SK-N-SH (cell line): ENCODE measurements around the gene CNTNAP2. TPM values are rescaled to one million over a fixed set of nuclear protein-coding genes. Genes with fewer than 3 reads are reported as not detected.

ENCODE experiments used
- CTCF ChIA-PET: fragments of 300-600, 350-600 bp; formaldehyde crosslinking; extraction: SDS; loops from one replicate; lab custom pipeline; 2021; lab: Yijun Ruan, JAX
- POLR2A ChIA-PET: fragments of 350-600 bp; sonication (Branson Sonifier 250); formaldehyde crosslinking; extraction: SDS; loops from one replicate; lab custom pipeline; 2020; ENCODE audit warnings: antibody characterized with exemption, inconsistent platforms; lab: Yijun Ruan, JAX
- DNase-seq: peaks from one replicate; pipeline ENCODE4 v3.0.0; 2012
- H2AFZ ChIP-seq: fragments of 200-600 bp; sonication (generic); 2 replicates; pipeline ENCODE4 v1.8.1; 2016; ENCODE audit warnings: antibody characterized with exemption, mild to moderate bottlenecking, low read depth
- H3F3A ChIP-seq: fragments of 200-600 bp; sonication (generic); replicated peaks from 2 replicates; pipeline ENCODE3; 2016; ENCODE audit warnings: antibody characterized with exemption, mild to moderate bottlenecking; ENCODE audit not compliant: insufficient read depth
- H3K27ac ChIP-seq, 2 experiments: fragments of 200-500 bp in 1 of 2; fragments of 200-600 bp in 1 of 2; sonication (Bioruptor generic) in 1 of 2; sonication (generic), shearing (Covaris generic) in 1 of 2; 2 replicates each; pipeline versions ENCODE4 v1.5.1 to v1.6.1; 2014 to 2016; ENCODE audit warnings: low read depth in 2 of 2, inconsistent platforms in 1 of 2, low read length in 1 of 2, mild to moderate bottlenecking in 1 of 2, mixed read lengths in 1 of 2
- H3K27me3 ChIP-seq: fragments of 200-600 bp; sonication (generic), shearing (Covaris generic); 2 replicates; pipeline ENCODE4 v1.6.1; 2016; ENCODE audit warnings: mixed run types; ENCODE audit not compliant: insufficient read depth
- H3K36me3 ChIP-seq, 2 experiments: fragments of 200-500 bp in 1 of 2; fragments of 200-600 bp in 1 of 2; sonication (Bioruptor generic) in 1 of 2; sonication (generic) in 1 of 2; replicated peaks in 1 of 2; 2 replicates each; pipeline versions ENCODE3 to v1.5.1; 2014 to 2016; ENCODE audit warnings: low read length in 1 of 2, mild to moderate bottlenecking in 1 of 2; ENCODE audit not compliant: insufficient read depth in 2 of 2, control insufficient read depth in 1 of 2
- H3K4me1 ChIP-seq, 2 experiments: fragments of 200-500 bp in 1 of 2; fragments of 200-600 bp in 1 of 2; sonication (Bioruptor generic) in 1 of 2; sonication (generic), shearing (Covaris generic) in 1 of 2; 2 replicates each; pipeline versions ENCODE4 v1.5.1 to v1.6.1; 2014 to 2016; ENCODE audit warnings: low read depth in 1 of 2, low read length in 1 of 2, mixed run types in 1 of 2; ENCODE audit not compliant: insufficient read depth in 2 of 2, control insufficient read depth in 1 of 2
- H3K4me2 ChIP-seq: fragments of 200-600 bp; sonication (generic), shearing (Covaris generic); 2 replicates; pipeline ENCODE4 v1.6.1; 2017; ENCODE audit warnings: mixed run types
- H3K4me3 ChIP-seq, 2 experiments: fragments of 200-500 bp in 1 of 2; fragments of 200-600 bp in 1 of 2; sonication (Bioruptor generic) in 1 of 2; sonication (generic), shearing (Covaris generic) in 1 of 2; 2 replicates each; pipeline versions ENCODE4 v1.5.1 to v1.8.1; 2014 to 2016; ENCODE audit warnings: low read depth in 2 of 2, inconsistent platforms in 1 of 2, low read length in 1 of 2, mild to moderate bottlenecking in 1 of 2, mixed read lengths in 1 of 2, moderate library complexity in 1 of 2
- H3K79me2 ChIP-seq: fragments of 200-600 bp; sonication (generic); 2 replicates; pipeline ENCODE4 v1.8.1; 2017; ENCODE audit warnings: mild to moderate bottlenecking; ENCODE audit not compliant: insufficient read depth
- H3K9ac ChIP-seq: fragments of 200-600 bp; sonication (generic); 2 replicates; pipeline ENCODE4 v1.6.1; 2017; ENCODE audit warnings: mixed run types
- H3K9me2 ChIP-seq: fragments of 200-600 bp; sonication (generic); 2 replicates; pipeline ENCODE4 v1.6.1; 2017; ENCODE audit warnings: mixed run types
- H3K9me3 ChIP-seq: fragments of 200-600 bp; sonication (generic); 2 replicates; pipeline ENCODE4 v1.6.1; 2017; ENCODE audit warnings: mixed run types, mild to moderate bottlenecking, moderate library complexity
- H4K20me1 ChIP-seq: fragments of 200-600 bp; sonication (generic); 2 replicates; pipeline ENCODE4 v1.6.1; 2017; ENCODE audit warnings: mild to moderate bottlenecking, mixed run types; ENCODE audit not compliant: insufficient read depth
- EP300 ChIP-seq, 2 experiments: IDR thresholded peaks; 2 replicates each; pipeline versions ENCODE4 v1.4.0 to v1.6.1; 2012; ENCODE audit warnings: borderline replicate concordance in 1 of 2, low read depth in 1 of 2, low read length in 1 of 2
- GATA2 ChIP-seq: sonication (generic); formaldehyde crosslinking; IDR thresholded peaks from 2 replicates; pipeline ENCODE4 v1.5.0; 2020; ENCODE audit warnings: mild to moderate bottlenecking, missing genetic modification reagents
- MEF2A ChIP-seq: IDR thresholded peaks from 2 replicates; pipeline ENCODE4 v1.4.0; 2012; ENCODE audit warnings: low read depth, borderline replicate concordance
- POLR2AphosphoS5 ChIP-seq: IDR thresholded peaks from 2 replicates; pipeline ENCODE4 v1.6.1; 2012; ENCODE audit warnings: low read depth, low read length
- RCOR1 ChIP-seq: fragments of 150-350 bp; IDR thresholded peaks from 2 replicates; pipeline ENCODE4 v1.6.1; 2017; ENCODE audit warnings: antibody characterized with exemption, low read length
- RXRA ChIP-seq: IDR thresholded peaks from 2 replicates; pipeline ENCODE4 v1.4.0; 2012; ENCODE audit warnings: low read depth, mild to moderate bottlenecking, borderline replicate concordance
- WGBS: methylation state at CpG from one replicate; pipeline ENCODE4 v1.1.6; 2017; ENCODE audit warnings: low lambda C conversion rate; 5-methylcytosine and 5-hydroxymethylcytosine counted together
- polyA plus RNA-seq, 3 experiments: library from polyadenylated mRNA; depleted of rRNA; stranded (reverse); fragments of >200 nt; gene quantifications; 2 replicates each; pipeline ENCODE4 v1.2.3, GENCODE V29; 2012
- TF ChIP-seq, protein P1 (sequence below): IDR thresholded peaks from 2 replicates; pipeline ENCODE4 v1.4.0; 2012; ENCODE audit warnings: low read depth
- TF ChIP-seq, protein P2 (sequence below): fragments of 150-350 bp; IDR thresholded peaks from 2 replicates; pipeline ENCODE4 v1.6.1; 2016; ENCODE audit warnings: mild to moderate bottlenecking, low read depth, low read length
- TF ChIP-seq, protein P3 (sequence below): IDR thresholded peaks from 2 replicates; pipeline ENCODE4 v1.4.0; 2012; ENCODE audit warnings: low read depth, borderline replicate concordance
- TF ChIP-seq, protein P4 (sequence below): fragments of 150-350 bp; IDR thresholded peaks from 2 replicates; pipeline ENCODE4 v1.6.1; 2017; ENCODE audit warnings: antibody characterized with exemption, low read length, low read depth, borderline replicate concordance
- TF ChIP-seq, protein P5 (sequence below): IDR thresholded peaks from 2 replicates; pipeline ENCODE4 v1.4.0; 2012; ENCODE audit warnings: low read depth, borderline replicate concordance

CNTNAP2 gene
- polyA plus RNA-seq, 1 of the 3 experiments (the other 2 are of a cell fraction), result 3.4 TPM

DNA sequence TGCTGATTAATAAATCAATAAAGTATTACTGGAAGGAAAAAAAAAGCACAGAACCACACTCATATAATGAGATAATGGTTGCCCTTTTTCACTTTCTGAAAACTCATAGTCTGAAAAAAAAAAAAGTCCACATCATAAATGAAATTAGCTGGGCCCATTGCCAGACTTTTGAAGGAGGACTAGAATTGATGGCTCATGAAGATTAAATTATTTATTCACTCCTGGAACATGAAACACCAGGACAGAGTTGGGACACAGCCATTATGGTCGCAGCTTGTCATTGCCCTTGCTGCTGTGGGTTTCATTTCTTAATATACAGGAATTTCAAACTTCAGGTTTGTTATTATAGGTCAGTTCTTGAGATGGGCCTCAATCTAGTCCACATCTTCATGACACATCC lies 91.9 kb downstream of the CNTNAP2 start:
- ChIA-PET CTCF (no interaction called here), POLR2A (no interaction called here)
- 20% methylated on average over 1 of the region's 1 CpG for WGBS
- Histone ChIP-seq H2AFZ (no peak overlapping the region), H3K4me1 (peaks cover 0 to 5% of the 10 kb centered on the region in 2 experiments; a peak in 2 of 4 replicates), H3K9ac (no peak overlapping the region), H4K20me1 (no peaks in the 10 kb centered on the region), H3K36me3 (no peaks in the 10 kb centered on the region), H3K4me2 (no peak overlapping the region), H3K79me2 (no peaks in the 10 kb centered on the region), H3K4me3 (no peak overlapping the region), H3K9me2 (no peaks in the 10 kb centered on the region), H3F3A (no peaks in the 10 kb centered on the region), H3K9me3 (no peaks in the 10 kb centered on the region), H3K27ac (peak overlapping the region in 1 of 2 experiments; percentile 16; a peak in 1 of 4 replicates), H3K27me3 (no peaks in the 10 kb centered on the region)
- DNase-seq, result peak; percentile 40
- TF ChIP-seq, protein P1, sequence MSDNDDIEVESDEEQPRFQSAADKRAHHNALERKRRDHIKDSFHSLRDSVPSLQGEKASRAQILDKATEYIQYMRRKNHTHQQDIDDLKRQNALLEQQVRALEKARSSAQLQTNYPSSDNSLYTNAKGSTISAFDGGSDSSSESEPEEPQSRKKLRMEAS, result no peak
- TF ChIP-seq EP300 (IDR thresholded peaks at IDR 0.05; ENCODE audit: borderline replicate concordance in 1 of 2, low read depth in 1 of 2, low read length in 1 of 2), result peak in 1 of 2 experiments; percentile 48; a peak in 1 of 4 replicates
- TF ChIP-seq GATA2 (CRISPR knock-in tag), result peak; percentile 58; the same call in 1 of the 2 replicates
- TF ChIP-seq RXRA, result no peak
- peak; percentile 53; the same call in 1 of the 2 replicates for TF ChIP-seq RCOR1

DNA sequence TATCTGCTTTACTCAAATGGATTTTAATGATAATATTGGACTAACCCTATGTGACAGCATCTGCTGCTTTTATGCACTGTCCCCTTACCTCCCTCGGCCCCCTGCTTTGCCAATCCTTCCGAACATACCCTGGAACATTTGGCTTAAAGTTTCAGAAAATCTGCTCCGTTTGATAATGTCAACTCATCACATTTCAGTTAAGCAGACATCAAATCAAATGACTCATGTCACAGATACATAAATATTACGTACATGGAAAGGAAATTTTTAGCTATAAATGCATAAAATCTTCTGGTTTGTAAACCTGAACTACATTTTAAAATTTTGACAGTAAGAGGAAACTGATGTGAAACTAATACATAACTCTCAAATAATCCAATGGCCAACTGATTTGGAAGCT lies 98.2 kb downstream of the CNTNAP2 start:
- H3K4me2 ChIP-seq, result no peak overlapping the region
- no peaks in the 10 kb centered on the region; a peak in 1 of 4 replicates for H3K4me1 ChIP-seq
- no peaks in the 10 kb centered on the region for H3K9me2 ChIP-seq
- H2AFZ ChIP-seq, result no peak overlapping the region
- H3K79me2 ChIP-seq, result no peaks in the 10 kb centered on the region
- H3K27ac ChIP-seq, result no peak overlapping the region
- TF ChIP-seq POLR2AphosphoS5, result no peak
- TF ChIP-seq MEF2A, result no peak
- TF ChIP-seq, protein P2, sequence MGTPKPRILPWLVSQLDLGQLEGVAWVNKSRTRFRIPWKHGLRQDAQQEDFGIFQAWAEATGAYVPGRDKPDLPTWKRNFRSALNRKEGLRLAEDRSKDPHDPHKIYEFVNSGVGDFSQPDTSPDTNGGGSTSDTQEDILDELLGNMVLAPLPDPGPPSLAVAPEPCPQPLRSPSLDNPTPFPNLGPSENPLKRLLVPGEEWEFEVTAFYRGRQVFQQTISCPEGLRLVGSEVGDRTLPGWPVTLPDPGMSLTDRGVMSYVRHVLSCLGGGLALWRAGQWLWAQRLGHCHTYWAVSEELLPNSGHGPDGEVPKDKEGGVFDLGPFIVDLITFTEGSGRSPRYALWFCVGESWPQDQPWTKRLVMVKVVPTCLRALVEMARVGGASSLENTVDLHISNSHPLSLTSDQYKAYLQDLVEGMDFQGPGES, result no peak
- TF ChIP-seq, protein P3, sequence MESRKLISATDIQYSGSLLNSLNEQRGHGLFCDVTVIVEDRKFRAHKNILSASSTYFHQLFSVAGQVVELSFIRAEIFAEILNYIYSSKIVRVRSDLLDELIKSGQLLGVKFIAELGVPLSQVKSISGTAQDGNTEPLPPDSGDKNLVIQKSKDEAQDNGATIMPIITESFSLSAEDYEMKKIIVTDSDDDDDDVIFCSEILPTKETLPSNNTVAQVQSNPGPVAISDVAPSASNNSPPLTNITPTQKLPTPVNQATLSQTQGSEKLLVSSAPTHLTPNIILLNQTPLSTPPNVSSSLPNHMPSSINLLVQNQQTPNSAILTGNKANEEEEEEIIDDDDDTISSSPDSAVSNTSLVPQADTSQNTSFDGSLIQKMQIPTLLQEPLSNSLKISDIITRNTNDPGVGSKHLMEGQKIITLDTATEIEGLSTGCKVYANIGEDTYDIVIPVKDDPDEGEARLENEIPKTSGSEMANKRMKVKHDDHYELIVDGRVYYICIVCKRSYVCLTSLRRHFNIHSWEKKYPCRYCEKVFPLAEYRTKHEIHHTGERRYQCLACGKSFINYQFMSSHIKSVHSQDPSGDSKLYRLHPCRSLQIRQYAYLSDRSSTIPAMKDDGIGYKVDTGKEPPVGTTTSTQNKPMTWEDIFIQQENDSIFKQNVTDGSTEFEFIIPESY, result no peak
- TF ChIP-seq, protein P4, sequence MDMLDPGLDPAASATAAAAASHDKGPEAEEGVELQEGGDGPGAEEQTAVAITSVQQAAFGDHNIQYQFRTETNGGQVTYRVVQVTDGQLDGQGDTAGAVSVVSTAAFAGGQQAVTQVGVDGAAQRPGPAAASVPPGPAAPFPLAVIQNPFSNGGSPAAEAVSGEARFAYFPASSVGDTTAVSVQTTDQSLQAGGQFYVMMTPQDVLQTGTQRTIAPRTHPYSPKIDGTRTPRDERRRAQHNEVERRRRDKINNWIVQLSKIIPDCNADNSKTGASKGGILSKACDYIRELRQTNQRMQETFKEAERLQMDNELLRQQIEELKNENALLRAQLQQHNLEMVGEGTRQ, result no peak
- TF ChIP-seq, protein P5, sequence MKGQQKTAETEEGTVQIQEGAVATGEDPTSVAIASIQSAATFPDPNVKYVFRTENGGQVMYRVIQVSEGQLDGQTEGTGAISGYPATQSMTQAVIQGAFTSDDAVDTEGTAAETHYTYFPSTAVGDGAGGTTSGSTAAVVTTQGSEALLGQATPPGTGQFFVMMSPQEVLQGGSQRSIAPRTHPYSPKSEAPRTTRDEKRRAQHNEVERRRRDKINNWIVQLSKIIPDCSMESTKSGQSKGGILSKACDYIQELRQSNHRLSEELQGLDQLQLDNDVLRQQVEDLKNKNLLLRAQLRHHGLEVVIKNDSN, result no peak
- TF ChIP-seq, all 33 proteins: peak for 0
- DNase-seq, result no peak
- POLR2A ChIA-PET, result no interaction called here
- Histone ChIP-seq H3K36me3 (no peaks in the 10 kb centered on the region), H3K27me3 (no peaks in the 10 kb centered on the region), H3F3A (no peaks in the 10 kb centered on the region), H3K4me3 (no peak overlapping the region), H3K9me3 (no peaks in the 10 kb centered on the region), H3K9ac (no peak overlapping the region), H4K20me1 (no peaks in the 10 kb centered on the region)
- CTCF ChIA-PET, result no interaction called here
- 27% methylated on average over 4 of the region's 4 CpGs for WGBS
